ENCODE results near the gene ATE1.
"Not testable (repeated sequence)": the region's sequence is repeated elsewhere in the genome, so short reads cannot be mapped to it uniquely, and the experiment has no call there.

The ATE1 gene

DNA sequence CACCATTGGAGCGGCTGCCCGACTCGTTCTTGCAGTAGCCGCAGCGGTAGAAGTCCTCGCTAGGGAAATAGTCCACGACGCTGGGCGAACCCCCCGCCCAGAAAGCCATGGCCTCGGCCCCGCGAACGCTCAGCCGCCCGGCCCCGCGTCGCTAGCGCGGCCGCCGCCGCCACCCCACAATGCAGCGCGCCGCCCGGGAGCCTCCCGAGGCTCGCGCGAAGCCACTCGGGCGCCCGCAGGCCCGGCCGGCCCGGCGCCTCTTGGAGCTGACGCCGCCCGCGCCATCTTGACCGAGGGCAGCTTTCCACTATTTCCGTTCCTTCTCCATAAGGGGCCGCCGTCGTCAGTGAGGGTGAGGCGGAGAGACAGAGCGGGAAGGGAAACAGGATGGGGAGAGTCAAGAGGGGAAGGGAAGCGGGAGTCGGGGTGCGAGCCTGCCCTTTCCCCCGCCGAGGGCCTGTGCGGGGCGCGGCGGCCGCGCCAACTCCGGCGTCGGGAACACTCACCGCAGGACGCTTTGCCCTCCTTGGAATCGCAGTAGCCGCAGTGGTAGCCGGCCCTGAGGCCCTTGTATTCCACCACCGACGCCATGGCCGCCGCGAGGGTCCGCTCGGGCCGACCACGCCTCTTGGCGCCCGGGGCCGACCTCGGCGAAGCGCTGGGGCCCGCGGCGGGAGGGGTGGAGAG lies at the start of gene ATE1:
Gene ATE1 (minus strand): TSS at position 191 of the 687 bp plus-strand sequence. CDS start 82 bp downstream, at position 109.
- DNase-seq = peak; percentile 9 to 91 (median 82)

DNA sequence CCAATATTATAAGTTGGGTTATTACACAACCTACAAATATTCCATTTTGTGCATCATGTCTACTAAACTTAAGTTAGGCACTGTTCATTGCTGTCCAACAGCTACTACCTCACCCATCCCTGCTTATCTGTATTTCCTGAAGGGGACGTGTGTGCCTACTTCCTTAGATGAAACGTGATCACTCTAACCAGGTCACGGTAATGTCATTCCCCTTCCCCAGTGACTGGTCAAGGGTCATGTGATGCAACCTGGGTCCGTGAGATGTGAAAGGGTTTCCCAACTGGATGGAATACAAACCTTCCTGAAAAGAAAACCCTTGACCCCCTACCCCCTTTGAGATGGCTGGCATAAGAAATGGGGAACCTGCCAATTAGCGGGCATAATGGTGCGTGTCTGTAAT lies 48.8 kb upstream of the ATE1 start:
- no peak for DNase-seq

DNA sequence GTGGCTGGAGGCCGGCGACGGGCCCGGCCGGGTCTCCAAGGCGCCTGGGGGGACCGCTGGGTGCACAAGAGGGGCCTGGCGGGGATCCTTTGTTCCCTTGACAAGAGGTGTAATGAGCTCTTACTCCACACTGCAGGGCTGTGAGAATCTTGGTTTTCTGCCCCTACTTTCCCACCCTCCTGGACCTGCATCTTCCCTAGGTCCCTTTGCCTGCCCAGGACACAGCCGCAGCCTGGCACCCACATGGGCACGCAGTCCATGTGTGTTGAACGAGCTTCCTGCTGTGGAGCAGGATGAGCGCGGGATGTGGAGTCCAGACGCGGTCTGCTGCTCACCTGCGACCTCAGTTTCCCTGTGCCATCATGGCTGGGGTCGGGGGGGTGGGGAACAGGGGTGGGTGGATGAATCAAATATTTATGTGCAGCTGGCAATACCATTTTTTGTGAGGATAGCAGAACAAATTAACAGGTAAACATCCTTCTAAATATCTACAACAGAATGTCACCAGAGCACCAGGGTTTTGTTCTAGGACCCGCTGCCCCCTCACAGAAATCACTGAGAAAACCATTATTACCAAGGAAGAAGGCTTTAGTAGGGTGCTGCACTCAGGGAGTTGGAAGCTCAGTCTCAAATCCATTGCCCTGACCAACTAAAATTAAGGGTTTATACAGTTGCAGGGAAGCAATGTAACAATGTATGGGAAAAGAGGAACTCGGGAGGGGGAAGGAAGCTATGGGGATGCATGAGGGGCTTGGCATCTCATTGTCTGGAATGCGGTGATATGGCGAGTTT lies 47.7 kb upstream of the ATE1 start:
- DNase-seq = peak in 2 of 14 donors; percentile 35 to 54

DNA sequence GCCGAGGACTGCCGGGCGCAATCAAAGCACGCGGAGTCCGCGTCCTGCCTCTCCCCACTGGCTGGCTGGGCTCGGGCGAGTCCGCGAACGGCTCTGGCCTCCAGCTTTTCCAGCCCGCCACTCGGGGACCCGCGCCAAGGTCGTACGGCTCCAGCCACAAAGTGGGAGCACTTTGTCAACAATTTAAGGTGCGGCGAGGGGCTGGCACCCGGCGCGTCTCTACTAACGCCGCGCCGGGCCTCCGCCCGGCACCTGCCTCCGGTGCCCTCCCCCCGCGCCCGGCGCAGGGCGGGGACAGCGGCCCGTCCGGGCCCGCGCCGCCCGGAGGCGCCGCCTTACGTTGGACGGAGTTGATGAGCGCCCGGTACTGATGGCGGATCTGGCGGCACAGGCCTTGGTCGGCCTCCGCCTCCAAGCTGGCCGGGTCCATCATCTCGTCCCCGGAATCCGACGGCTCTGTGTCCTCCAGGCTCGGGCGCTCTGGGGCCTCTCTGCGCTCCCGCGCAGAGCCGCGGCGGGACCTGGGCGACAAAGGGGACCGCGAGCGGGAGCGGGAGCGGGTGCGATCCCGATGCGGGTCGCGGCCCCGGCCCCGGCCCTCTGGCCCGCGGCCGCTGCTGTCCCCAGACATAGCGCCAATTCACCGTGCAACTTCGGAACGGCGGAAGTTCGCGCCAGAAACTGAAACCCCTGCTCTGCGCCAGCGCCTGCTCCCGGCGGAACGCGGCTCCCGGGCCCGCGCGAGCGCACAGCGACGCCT lies 46.9 kb upstream of the ATE1 start, which contains the start of gene NSMCE4A:
Gene NSMCE4A (minus strand): TSS at position 683 of the 760 bp plus-strand sequence. CDS start 52 bp downstream, at position 631.
- peak in 13 of 14 donors; percentile 22 to 84 (median 63) for DNase-seq

DNA sequence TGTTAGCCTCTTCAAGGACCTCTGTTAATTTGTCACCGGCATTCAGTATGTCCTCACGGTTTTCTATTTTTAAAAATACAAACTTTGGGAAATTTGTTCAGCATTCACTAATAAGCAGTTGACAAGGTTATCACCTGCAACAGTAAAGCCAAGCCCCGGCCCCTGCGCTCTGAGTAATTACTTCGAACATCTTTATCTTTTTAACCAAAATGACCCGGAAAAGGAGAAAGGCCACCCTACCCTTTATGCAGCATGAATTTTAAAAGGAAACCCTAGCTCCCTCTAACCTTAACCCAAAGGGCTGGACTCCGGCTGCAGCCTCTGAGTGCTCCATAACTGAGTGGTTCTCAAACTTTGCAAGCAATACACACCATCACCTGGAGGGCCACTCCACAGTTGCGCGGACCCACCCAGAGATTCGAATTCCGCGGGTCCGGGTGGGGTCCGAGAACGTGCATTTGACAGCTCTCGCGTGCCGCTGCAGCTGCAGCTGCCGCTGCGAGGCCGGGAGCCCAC lies 46.2 kb upstream of the ATE1 start:
- DNase-seq = peak in 1 of 14 donors; percentile 42

DNA sequence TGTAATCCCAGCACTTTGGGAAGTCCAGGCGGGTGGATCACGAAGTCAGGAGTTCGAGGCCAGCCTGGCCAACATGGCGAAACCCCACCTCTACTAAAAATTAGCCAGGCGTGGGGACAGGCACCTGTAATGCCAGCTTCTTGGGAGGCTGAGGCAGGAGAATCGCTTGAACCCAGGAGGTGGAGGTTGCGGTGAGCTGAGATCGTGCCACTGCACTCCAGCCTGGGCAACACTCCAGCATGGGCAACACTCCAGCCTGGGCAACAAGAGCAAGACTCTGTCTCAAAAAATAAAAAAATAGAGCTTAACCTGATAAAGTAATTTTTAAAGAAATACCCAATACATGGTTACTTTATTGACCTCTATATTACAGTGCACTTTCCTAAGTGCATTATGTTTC lies 41.3 kb upstream of the ATE1 start:
- DNase-seq = not testable (repeated sequence)

DNA sequence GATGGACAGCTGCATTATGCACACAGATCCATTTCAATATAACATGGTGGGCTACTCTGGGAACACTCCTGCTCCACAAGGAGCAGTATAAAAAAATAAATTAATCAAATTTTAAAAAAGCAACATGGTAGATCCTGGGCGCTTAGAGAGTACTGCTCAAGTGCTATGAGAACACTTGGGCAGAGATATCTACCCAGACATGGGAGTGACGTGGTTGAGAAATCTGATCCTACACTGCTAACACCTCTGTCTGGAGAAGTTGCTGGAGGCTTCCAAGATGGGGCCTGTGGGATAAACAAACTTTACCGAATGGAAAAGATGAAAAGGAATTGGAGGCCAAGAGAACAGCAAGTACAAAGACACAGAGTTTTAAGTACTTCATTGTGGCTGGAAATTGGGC lies 38.2 kb upstream of the ATE1 start:
- DNase-seq = no peak

DNA sequence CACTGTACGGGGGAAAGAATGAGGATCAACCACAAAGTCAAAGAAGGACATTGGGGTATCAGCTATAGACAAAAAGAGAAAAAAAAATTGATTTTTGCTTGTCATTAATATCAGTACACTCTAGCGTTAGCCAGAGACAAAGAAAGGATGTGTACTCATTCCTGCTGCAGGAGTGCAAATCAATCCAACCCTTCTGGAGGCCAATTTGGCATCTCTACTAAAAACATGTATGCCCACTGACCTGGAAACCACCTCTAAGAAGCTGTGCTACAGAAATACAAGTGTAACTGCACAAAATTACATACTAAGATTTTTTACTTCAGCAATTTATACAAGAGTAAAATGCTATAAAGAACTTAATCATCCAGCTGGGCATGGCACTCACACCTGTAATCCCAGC lies 33.6 kb upstream of the ATE1 start:
- DNase-seq = no peak

DNA sequence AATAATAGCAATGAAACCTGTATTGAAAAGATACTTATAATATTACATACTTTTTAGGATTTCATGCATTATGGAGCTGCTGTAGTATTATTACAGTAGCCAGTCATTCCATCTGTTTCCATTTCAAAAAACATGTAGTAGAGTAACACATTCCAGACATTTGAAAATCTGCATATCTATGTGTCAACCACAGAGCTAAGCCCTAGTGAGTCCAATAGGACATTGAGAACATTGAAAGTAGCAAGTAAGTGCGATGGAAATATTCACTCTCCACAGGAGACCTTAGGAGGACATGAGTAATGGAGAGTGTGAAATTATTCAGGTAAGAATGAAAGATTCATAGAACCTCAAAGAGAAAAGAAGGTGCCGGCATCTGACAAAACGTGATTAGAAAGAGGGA lies 31.8 kb upstream of the ATE1 start:
- no peak for DNase-seq

DNA sequence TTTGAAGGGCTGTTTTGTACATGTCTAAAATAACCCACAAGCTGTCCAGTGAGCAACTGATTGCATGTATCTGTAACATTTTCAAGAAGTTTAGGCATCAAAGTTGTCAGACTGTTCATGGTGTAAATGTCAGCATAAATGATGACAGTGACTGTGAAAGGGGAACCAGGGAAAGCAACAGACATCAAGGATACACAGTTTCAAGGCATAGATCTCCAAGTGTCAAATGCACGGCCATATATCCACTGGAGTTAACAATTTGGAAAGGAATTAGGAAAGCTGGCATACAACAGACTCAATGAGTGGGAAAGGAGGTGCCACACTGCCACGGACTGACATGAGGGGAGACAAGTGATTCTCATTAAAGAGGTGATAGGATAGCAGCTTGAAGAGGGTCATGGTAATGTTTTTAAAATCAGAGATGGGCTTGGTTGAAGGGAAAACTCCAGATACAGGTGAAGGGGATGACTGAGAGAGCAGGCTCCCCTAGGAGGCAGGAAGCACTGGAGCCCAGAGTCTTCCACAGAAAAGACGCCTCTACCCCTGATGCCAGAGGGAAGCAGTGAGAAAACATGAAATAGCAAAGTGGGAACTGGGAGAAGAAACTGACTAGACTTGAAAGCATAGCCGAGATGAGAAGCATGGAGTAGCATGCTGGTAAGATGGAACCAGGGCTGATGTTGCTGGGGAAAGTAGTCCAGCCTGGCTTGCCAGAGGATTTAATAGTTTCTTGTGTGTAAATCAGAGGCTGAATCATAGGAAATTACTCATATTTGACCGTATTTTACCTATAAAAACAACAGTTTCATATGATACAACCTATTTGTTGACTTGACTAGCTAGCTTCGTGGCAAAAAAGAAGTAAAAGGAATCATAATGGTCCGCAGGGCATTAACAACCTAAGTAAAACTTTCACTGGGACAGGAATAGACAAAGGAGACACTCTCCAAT lies 28.6 kb upstream of the ATE1 start:
- no peak for DNase-seq

DNA sequence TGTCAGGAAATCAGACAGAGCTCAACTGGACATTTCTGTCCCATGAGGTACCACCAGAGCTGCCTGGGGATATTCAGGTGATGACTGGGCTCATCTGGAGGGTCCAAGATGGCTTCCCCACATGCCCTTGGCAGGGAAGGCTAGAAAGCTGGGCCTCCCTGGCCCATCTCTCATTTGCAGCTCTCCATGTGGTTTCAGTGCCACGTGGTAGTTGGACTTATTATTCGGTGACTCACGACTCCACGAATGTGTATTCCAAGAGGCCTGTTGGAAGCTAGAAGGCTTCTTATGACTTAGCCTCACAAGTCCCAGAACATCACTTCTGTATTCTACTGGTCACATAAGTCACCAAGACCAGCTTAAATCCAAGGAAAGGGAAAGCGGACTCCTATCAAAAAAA lies 24.4 kb upstream of the ATE1 start:
- no peak for DNase-seq

DNA sequence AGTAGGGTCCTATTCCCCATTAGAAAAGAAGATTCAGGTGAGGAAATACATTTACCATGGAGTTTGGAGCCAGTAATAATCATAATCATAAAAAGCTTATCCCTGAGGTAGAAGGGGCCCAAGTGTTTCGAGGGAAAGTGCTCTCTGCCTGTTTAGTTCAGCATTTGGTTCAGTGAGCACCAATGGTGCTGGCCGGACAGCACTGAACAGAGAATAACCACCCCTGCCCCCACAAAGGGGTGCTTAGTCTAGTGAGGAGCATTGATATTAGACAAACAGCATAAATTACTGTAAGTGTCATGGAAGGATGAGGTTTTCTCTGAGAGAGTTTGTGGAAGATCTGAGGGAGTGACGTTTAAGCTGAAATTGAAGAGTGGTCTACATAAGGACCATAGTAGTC lies 21.6 kb upstream of the ATE1 start:
- no peak for DNase-seq

DNA sequence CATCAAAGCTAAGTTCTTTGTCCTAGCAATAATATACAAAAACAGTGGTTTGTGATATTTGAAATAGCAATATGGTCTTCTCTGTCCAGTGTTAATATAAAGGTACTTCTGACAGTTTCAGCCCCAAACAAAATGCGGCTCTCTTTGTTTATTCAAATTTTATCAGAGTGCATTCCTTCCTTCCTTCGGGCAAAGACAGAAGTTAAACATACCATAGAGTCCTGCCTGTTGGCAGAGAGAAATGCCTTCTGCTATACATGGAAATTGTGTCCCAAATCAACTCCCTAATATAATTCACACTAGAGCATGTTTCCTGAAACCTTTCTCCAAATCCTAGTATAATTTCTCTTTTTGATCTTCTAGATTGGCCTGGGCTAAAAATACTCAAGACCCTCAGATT lies 21.2 kb upstream of the ATE1 start:
- DNase-seq = no peak

DNA sequence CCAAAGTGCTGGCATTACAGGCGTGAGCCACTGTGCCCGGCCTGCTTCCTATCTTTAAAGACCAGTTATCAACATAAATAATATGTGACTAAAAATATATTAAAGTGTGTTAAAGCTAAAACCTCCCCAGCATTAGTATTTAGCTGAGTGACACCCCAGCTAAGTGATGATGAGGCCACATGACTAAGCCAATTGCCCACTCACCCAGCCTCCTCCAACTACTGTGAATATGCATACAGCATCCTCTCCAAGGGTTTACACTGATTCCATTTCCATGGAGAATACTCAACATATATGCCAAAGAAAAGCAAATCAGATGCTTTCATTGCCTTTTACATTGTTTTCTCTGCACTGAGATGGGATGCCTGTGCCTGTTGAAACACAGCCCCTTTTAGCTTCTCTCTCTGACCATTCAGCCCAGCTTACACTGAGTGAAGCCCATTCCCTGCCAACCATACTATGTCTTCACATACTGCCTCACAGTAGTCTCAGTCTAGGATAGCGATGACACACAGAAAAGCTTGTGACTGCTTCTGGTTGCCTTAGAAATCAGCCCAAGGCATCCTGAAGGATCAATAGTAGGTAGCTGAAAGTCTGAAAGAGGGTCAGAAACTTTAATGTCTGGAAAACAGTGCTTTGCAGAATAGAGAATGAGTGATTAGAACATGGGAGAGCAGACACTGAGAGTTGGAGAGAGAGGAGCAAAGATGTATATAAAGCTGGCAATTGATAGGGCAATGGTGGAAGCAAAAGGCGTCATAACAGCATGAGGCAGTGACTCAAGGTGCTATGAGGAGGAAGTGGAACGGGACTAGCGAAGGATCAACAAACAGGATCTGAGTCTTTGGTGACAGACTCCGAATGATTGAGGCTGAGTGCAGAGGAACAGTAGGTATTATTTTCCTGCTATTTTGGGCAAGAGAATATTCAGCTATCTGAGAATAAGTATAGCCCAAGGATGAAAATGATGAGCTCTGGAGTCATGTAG lies 19.8 kb upstream of the ATE1 start:
- no peak for DNase-seq

DNA sequence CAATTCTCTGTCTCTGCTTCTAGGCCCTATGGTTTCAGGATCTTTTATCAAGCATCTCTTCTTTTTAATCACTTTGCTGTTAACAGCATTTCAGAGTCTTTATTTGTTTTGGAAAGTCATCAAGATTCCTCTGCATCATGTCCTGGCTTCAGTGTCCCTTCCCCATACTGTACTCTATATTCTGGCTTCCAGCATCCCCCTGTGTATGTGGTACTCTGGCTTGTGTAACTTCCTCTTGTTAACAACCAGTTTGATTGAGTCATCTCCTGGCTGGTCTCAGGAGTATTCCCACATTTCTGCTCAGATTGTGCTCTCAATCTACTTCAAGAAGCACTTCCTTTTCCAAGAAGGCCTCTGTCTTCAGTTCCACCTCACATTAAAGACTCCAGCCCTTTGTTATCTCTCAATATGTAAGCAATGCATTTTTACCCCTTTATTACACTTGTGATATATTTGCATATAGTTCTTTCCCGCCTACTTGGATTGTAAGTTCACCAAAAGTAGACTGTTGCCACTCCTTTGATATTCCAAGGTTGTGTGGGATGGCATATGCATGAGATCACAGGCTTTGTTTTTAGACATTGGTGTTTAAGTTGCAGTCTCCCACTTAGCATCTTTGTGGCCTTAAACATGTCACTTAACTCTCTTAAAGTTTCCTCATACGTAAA lies 15.1 kb upstream of the ATE1 start:
- DNase-seq = no peak

DNA sequence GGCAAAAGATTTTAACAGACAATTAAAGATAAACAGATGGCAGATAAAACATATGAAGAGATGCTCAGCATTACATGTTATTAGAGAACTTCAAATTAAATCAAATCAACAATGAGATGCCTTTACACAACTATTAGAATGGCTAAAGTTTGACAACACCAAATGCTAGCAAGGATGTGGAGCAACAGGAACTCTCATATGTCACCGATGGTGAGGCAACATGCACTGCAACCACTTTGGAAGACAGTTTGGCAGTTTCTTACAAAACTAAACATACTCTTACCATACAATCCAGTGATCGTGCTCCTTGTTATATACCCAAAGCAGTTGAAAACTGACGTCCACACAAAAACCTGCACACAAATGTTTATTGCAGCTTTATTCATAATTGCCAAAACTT lies 13.7 kb upstream of the ATE1 start:
- no peak for DNase-seq

DNA sequence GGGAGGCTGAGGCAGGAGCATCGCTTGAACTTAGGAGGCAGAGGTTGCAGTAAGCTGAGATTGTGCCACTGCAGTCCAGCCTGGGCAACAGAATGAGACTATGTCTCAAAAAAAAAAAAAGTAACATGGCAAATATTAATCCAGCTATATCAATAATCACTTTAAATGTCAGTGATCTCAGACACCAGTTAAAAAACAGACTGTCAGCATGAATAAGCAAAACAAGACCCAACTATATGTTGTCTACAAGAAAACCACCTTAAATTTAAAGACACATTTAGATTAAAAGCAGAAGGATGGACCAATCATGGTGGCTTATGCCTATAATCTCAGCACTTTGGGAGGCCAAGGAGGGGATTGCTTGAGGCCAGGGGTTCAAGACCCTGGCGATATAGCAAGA lies 8.5 kb upstream of the ATE1 start:
- DNase-seq = no peak

DNA sequence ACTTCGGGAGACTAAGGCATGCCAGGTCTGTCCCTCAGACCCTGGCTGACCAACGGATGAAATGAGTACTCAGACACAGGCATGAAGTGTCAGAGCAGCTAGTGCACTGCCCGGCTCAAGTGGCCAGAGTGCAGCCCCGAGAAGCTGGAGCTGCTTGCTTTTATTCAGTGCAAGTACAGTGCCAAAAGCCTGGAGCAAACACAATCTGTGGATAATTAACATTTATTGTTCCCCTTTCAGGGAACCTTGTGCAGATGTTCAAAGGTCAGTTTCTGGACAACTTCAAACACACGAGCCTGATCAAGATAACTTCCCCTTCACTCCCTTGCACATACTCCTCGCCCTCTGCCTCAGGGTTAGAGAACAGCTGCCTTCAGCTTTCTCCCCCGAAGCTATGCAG lies 7.9 kb upstream of the ATE1 start:
- DNase-seq = no peak

DNA sequence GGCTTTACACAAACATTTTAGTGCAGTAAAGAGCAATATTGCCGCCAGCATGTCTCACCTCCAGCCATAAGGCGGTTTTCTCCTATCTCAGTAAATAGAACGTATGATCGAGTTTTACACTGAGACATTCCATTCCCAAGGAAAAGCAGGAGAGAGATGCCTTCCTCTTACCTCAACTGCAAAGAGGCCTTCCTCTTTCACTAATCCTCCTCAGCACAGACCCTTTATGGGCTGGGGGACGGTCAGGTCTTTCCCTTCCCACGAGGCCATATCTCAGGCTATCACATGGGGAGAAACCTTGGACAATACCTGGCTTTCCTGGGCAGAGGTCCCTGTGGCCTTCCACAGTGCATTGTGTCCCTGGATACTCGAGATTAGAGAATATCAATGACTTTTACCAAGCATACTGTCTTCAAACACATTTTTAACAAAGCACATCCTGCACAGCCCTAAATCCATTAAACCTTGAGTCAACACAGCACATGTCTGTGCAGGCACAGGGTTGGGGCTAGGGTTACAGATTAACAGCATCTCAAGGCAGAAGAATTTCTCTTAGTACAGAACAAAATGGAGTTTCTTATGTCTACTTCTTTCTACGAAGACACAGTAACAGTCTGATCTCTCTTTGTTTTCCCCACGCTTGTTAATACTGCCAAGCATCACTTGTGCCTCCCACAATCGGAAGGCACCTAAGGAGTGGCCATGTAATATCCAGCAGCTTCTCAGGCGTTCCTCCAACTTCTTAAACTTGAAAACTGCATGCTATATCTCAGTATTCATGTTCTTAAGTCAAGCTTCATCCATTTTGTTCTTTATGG lies 2.6 kb upstream of the ATE1 start:
- DNase-seq = not testable (repeated sequence)

All from C1 segment of cervical spinal cord (tissue), 14 donors.